Muscle layer of colon (tissue), 2 donors: ENCODE data around the gene CMIP.
"Not testable (repeated sequence)": the region's sequence is repeated elsewhere in the genome, so short reads cannot be mapped to it uniquely, and the experiment has no call there.

ENCODE experiments used
- H3K27ac ChIP-seq: one replicate; pipeline ENCODE4 v1.7.0; 2013; ENCODE audit warnings: low read depth, mild to moderate bottlenecking, low read length, moderate library complexity
- H3K27me3 ChIP-seq, 2 donors: one replicate each; pipeline ENCODE4 v1.7.0; 2013; ENCODE audit warnings: low read length in 2 of 2, mild to moderate bottlenecking in 2 of 2; ENCODE audit not compliant: insufficient read depth in 2 of 2, control insufficient read depth in 1 of 2
- H3K36me3 ChIP-seq: one replicate; pipeline ENCODE4 v1.7.0; 2013; ENCODE audit warnings: mild to moderate bottlenecking, low read length; ENCODE audit not compliant: insufficient read depth
- H3K4me1 ChIP-seq: one replicate; pipeline ENCODE4 v1.7.0; 2013; ENCODE audit warnings: mild to moderate bottlenecking, low read length; ENCODE audit not compliant: insufficient read depth
- H3K4me3 ChIP-seq, 2 donors: one replicate each; pipeline ENCODE4 v1.7.0; 2013; ENCODE audit warnings: low read length in 2 of 2, low read depth in 1 of 2, mild to moderate bottlenecking in 1 of 2, moderate library complexity in 1 of 2
- H3K9ac ChIP-seq: one replicate; pipeline ENCODE4 v1.7.0; 2013; ENCODE audit warnings: low read length
- H3K9me3 ChIP-seq: one replicate; pipeline ENCODE4 v1.7.0; 2013; ENCODE audit warnings: mild to moderate bottlenecking, low read length
- donor health status: abdominal sarcoma.
- donor health status: Adenocarcinoma of cecum.

The CMIP gene

GRCh38 chr16:81408409-81408950 lies 36.1 kb upstream of the CMIP start:
- no peak overlapping the region for H3K27ac ChIP-seq
- H3K36me3 ChIP-seq = no peaks in the 10 kb centered on the region
- no peaks in the 10 kb centered on the region for H3K9me3 ChIP-seq
- no peak overlapping the region for H3K4me3 ChIP-seq
- H3K9ac ChIP-seq = no peak overlapping the region
- H3K27me3 ChIP-seq = no peaks in the 10 kb centered on the region
- no peaks in the 10 kb centered on the region for H3K4me1 ChIP-seq

- Histone ChIP-seq H3K4me3 (no peak overlapping the region), H3K9me3 (no peaks in the 10 kb centered on the region), H3K27me3 (no peaks in the 10 kb centered on the region), H3K27ac (no peak overlapping the region), H3K36me3 (no peaks in the 10 kb centered on the region), H3K4me1 (no peaks in the 10 kb centered on the region), H3K9ac (no peak overlapping the region)
Measured at GRCh38 chr16:81409016-81409556, 35.5 kb upstream of the CMIP start.

- Histone ChIP-seq H3K9ac (no peak overlapping the region), H3K4me1 (no peaks in the 10 kb centered on the region), H3K9me3 (no peaks in the 10 kb centered on the region), H3K4me3 (no peak overlapping the region), H3K36me3 (no peaks in the 10 kb centered on the region), H3K27ac (no peak overlapping the region), H3K27me3 (no peaks in the 10 kb centered on the region)
Measured at GRCh38 chr16:81410643-81411293, 33.8 kb upstream of the CMIP start.

GRCh38 chr16:81413245-81413990 lies 31.2 kb upstream of the CMIP start:
- H3K9ac ChIP-seq = no peak overlapping the region
- no peaks in the 10 kb centered on the region for H3K36me3 ChIP-seq
- no peak overlapping the region for H3K4me3 ChIP-seq
- no peaks in the 10 kb centered on the region for H3K27me3 ChIP-seq
- H3K9me3 ChIP-seq = no peaks in the 10 kb centered on the region
- no peak overlapping the region for H3K27ac ChIP-seq
- H3K4me1 ChIP-seq = no peaks in the 10 kb centered on the region

GRCh38 chr16:81415751-81416150 lies 28.9 kb upstream of the CMIP start:
- Histone ChIP-seq H3K9ac (no peak overlapping the region), H3K27ac (no peak overlapping the region), H3K4me1 (no peaks in the 10 kb centered on the region), H3K27me3 (no peaks in the 10 kb centered on the region), H3K4me3 (no peak overlapping the region), H3K9me3 (no peaks in the 10 kb centered on the region), H3K36me3 (no peaks in the 10 kb centered on the region)

GRCh38 chr16:81416749-81417148 lies 27.9 kb upstream of the CMIP start:
- no peaks in the 10 kb centered on the region for H3K36me3 ChIP-seq
- no peak overlapping the region for H3K9ac ChIP-seq
- H3K4me3 ChIP-seq = no peak overlapping the region
- H3K9me3 ChIP-seq = no peaks in the 10 kb centered on the region
- no peaks in the 10 kb centered on the region for H3K27me3 ChIP-seq
- H3K4me1 ChIP-seq = no peaks in the 10 kb centered on the region
- no peak overlapping the region for H3K27ac ChIP-seq

GRCh38 chr16:81417210-81417609 lies 27.4 kb upstream of the CMIP start:
- no peak overlapping the region for H3K9ac ChIP-seq
- H3K36me3 ChIP-seq = no peaks in the 10 kb centered on the region
- no peak overlapping the region for H3K27ac ChIP-seq
- H3K27me3 ChIP-seq = no peaks in the 10 kb centered on the region
- no peak overlapping the region for H3K4me3 ChIP-seq
- H3K9me3 ChIP-seq = no peaks in the 10 kb centered on the region
- H3K4me1 ChIP-seq = no peaks in the 10 kb centered on the region

GRCh38 chr16:81419806-81420205 lies 24.8 kb upstream of the CMIP start:
- no peaks in the 10 kb centered on the region for H3K36me3 ChIP-seq
- H3K9ac ChIP-seq = no peak overlapping the region
- H3K4me3 ChIP-seq = no peak overlapping the region
- no peaks in the 10 kb centered on the region for H3K27me3 ChIP-seq
- H3K4me1 ChIP-seq = no peaks in the 10 kb centered on the region
- no peaks in the 10 kb centered on the region for H3K9me3 ChIP-seq
- no peak overlapping the region for H3K27ac ChIP-seq

GRCh38 chr16:81421126-81421525 lies 23.5 kb upstream of the CMIP start:
- Histone ChIP-seq H3K36me3 (no peaks in the 10 kb centered on the region), H3K4me1 (no peaks in the 10 kb centered on the region), H3K9me3 (no peaks in the 10 kb centered on the region), H3K9ac (no peak overlapping the region), H3K27me3 (no peaks in the 10 kb centered on the region), H3K27ac (no peak overlapping the region), H3K4me3 (no peak overlapping the region)

GRCh38 chr16:81421536-81421935 lies 23.1 kb upstream of the CMIP start:
- Histone ChIP-seq H3K9ac (no peak overlapping the region), H3K4me1 (no peaks in the 10 kb centered on the region), H3K9me3 (no peaks in the 10 kb centered on the region), H3K27ac (no peak overlapping the region), H3K27me3 (no peaks in the 10 kb centered on the region), H3K36me3 (no peaks in the 10 kb centered on the region), H3K4me3 (no peak overlapping the region)

GRCh38 chr16:81422153-81422552 lies 22.5 kb upstream of the CMIP start:
- not testable (repeated sequence) for H3K27me3 ChIP-seq, H3K4me3 ChIP-seq, H3K9me3 ChIP-seq, H3K27ac ChIP-seq, H3K36me3 ChIP-seq, H3K4me1 ChIP-seq, H3K9ac ChIP-seq
